HG02852 (cell line): Measurements from ENCODE around the gene SGMS2.
"Not testable (repeated sequence)": the region's sequence is repeated elsewhere in the genome, so short reads cannot be mapped to it uniquely, and the experiment has no call there.

Source experiments
- ATAC-seq: cut with Tn5 transposase; IDR thresholded peaks from one replicate; pipeline ENCODE4 v1.9.1; 2021; ENCODE audit warnings: mild to moderate bottlenecking, moderate library complexity; ENCODE audit not compliant: unreplicated experiment

SGMS2 gene

DNA sequence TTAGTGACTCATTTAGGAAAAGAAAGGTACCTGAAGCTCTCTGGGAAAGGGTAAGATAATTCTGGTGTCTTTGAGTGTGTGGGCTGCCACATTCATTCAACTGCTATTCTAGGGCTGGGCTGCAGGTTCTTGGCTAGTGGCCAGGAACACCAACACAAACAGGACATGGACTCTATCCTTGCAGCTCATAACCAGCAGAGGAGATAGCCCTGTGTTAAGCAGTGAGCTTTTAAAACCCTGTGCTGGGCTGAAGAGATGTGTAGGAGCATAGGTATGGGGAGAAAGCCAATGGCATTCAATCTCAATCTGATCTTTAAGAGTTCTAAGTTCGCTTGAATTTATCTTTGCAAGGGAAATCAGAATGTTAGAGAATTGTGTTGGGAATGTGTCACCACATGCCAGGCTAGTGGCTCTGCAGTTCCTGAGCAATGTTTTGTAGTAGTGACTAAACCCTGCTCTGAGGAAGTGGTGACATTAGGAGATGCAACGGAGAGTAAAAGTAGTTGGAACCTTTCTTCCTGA, 39.2 kb downstream of the SGMS2 start:
- no peak for ATAC-seq

- ATAC-seq: no peak
Observed at GRCh38 chr4:107866726-107867125, 42.0 kb downstream of the SGMS2 start.

DNA sequence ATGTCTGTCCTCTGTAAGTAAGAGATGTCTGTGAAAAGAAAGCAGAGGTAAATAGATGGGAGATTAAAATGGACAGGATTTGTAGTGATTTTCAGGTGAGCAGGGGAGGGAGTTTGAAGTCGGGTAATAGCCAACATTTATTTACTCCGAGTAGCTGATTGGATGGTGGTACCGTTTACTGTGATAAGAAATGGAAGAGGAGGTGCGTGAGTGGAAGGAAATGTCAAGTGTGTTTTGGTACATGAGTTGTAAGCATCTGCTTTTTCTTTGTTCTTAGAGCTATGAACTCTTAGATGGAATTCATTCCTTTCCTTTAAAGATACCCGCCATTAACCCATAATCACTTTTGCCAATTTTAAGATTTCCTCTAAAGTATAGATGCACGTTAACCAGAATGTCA, 45.5 kb downstream of the SGMS2 start:
- ATAC-seq: no peak

DNA sequence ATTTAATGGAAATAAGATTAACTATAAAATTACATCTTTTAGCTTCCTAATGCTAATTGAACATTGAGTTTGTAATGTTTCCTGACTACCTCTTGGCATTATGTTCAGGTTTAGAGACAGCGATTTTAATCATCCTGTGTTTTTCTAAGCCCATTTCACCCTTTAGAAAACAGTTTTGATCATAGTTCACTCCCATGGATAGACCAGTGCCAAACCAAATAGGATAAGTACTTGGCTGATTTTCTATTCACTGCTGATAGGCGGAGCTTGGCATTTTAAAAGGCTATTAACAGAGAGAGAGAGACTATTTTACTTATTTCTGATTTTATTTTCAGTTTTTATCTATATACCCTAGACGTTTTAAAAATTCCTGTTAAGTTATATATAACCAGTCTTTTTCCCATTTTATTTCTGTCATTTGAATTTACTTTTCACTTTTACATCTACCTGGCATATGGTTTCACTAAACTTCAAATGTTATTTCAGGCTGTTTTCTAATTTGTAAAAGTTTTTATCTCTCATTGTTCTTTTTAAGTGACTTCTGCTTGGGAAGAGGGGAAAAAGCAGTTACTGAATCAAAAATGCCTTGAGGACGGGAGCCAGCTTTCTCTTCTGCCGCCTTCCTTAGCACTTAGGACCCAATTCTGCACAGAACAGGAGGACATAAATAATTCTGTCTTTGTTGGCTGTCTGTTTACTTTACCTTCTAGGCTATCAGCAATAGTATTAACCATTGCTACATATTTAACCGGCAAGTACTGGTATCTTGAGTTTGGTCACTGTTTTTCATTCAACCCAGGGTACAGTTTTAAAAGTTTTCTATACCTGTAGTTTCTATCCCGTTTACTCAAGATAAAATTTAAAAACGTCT, 46.4 kb downstream of the SGMS2 start:
- no peak for ATAC-seq

GRCh38 chr4:107874024-107874423, 49.3 kb downstream of the SGMS2 start:
- no peak for ATAC-seq

GRCh38 chr4:107876099-107876498, 51.4 kb downstream of the SGMS2 start:
- ATAC-seq: no peak

DNA sequence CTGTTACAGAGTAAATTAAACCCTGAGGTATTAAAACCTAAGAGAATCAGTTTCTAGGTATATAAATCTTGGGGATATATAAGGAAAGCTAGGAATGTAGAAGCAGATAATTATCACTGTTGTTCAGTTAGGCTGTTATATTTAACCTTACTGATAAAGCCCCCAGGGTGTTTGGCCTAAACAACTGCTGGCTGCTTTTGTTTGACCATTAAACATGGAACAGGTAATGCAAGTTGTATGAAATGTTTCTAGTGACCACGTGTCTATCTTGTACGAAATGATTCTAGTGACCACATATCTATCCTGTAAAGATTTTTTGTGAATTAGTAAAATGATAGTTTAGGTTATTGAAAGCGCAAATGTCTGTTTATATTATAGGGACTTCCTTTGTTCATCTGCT, 52.6 kb downstream of the SGMS2 start:
- ATAC-seq: no peak

DNA sequence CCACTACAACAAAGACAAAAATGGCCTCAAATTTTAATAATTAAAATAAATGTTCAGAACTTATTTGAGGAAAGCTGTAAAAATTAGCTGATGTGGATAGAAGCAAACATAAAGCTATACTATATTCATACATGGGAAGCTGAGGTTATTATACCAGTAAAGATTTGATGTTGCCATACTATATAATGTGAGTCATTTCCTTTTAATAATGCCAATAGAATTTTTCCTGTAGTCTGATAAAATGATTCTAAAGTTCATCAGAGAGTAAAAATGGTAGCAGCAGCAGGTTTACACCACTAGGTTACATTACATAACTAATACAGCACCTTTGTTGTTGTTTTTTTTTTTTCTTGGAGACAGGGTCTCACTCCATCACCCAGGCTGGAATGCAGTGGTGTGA, 61.1 kb downstream of the SGMS2 start:
- no peak for ATAC-seq

- no peak for ATAC-seq
Observed at GRCh38 chr4:107888237-107888636, 63.5 kb downstream of the SGMS2 start.

DNA sequence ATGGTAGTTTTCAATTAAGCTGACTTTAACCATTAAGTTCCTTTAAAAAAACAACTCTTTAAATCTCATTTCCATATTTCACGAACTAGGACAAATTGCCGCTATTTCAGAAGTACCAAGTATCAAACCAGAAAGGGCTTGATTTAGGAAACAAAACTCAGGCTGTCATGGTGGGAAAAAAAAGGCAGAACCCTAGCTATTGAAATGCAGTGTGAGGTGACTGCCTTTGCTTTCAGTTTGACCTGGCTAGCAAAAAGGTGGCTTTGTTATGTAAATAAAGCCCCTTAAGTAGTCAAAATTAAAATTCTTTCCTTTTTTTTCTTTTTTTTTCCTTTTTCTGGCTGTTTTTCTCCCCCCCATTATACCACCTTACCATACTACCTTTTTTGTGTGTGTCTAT, 66.0 kb downstream of the SGMS2 start:
- ATAC-seq: no peak

DNA sequence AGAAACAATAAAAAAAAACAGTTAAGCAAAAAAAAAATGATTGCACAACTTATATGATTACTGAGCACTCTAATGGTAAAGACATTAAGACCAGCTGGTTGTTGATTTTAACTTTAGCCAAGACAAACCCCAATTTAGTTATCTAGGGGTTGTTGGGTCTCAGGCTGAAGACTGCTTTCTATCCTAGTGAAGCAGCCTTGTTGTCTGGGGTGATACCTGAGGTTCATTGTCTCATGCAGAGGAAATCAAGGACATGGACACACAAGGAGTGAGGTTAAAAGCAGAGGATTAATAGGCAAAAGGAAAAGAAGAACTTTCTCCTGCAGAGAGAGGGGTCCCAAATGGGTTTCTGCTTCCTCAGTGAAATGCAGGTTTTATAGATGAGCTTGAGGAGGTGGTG, 66.6 kb downstream of the SGMS2 start:
- no peak for ATAC-seq

GRCh38 chr4:107893171-107894137, 68.7 kb downstream of the SGMS2 start:
- no peak for ATAC-seq

- no peak for ATAC-seq
Observed at GRCh38 chr4:107894138-107894603, 69.4 kb downstream of the SGMS2 start.

- no peak for ATAC-seq
Observed at GRCh38 chr4:107896158-107896645, 71.5 kb downstream of the SGMS2 start.

DNA sequence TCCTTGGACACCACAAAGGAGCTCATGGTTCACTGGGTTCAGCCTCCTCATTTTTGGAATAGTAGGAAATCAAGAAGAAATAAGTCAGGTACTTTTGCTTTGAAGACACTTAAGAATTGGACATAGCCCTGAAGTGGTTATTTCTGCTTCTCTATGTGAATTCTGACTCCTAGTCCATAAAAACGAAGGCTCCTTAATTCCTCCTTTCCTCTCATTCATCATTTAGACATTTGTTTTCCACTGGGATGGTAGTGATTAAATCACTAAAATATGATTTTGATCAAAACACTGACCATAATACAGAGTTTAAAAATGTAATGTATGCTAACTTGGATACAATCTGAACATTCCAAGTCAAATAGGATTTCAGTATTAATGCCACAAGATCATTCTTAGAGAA, 71.9 kb downstream of the SGMS2 start:
- no peak for ATAC-seq

- ATAC-seq: no peak
Observed at GRCh38 chr4:107897823-107898222, 73.1 kb downstream of the SGMS2 start.

DNA sequence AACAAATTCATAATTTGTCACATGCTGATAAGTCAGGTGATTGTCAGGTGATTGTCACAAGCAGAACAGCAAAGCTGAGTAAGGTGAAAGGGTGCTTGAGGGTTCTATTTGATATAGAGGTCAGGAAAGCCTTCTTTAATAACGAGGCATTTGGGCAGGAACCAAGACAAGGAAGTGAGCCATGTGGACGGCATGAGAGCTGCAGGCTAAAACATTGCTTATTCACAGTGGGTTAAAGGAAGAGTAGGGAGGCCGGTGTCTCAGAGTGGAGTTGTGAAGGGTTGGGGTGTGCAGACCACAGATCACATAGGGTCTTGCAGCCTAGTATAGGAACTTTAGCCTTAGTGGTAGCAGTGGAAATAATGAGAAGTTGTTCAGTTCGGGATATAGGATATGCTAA, 75.3 kb downstream of the SGMS2 start:
- ATAC-seq: no peak

GRCh38 chr4:107900508-107900907, 75.8 kb downstream of the SGMS2 start:
- ATAC-seq: no peak

DNA sequence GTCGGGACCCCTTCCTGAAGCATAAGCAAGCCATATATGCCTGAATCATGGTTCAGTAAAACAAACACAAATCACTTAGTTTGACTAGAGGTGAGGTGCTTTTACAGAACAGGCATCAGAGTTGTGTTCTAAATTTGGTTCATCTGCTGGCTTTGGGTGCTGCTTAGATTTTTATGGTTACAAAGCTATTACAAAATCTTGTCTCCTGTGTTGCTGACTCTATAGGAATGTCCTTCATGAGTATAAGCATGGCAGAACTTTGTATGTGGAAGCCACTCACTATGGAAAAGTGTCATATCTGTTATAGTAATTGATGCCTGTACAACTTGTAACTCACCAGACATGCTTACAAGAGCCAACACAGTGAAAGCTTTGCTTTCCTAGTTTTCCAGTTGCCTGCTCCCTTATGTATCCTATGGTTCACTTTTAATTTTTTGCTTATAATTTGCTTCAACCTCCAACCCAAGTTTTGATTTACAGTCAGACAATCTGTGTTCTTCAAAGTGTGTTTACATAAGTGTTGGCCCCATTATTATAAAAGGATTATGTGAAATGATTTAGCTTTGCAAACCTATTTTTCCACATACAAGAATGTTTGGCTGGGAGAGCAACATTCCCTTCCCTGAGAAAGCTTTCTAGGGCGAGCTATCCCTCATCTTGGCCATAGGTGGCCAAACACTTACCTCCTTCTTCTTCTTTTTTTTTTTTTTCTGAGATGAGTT, 76.6 kb downstream of the SGMS2 start:
- no peak for ATAC-seq

- ATAC-seq: no peak
Observed at GRCh38 chr4:107902715-107903114, 78.0 kb downstream of the SGMS2 start.

GRCh38 chr4:107905082-107905481, 80.3 kb downstream of the SGMS2 start:
- ATAC-seq: not testable (repeated sequence)
